Right lobe of liver (tissue), 6 donors: ENCODE results near the gene RINL. TPM values are rescaled to one million over a fixed set of nuclear protein-coding genes. Genes with fewer than 3 reads are reported as not detected.
A peak's percentile ranks its signal among the peaks of the same experiment; 100 is the strongest.
"Not testable (repeated sequence)": the region's sequence is repeated elsewhere in the genome, so short reads cannot be mapped to it uniquely, and the experiment has no call there.

ENCODE experiments used
- ATAC-seq, 4 donors: fragments of 200-7000 bp; cut with Tn5 transposase; one replicate each; pipeline ENCODE4 v1.9.1; 2020; ENCODE audit warnings: mild to moderate bottlenecking in 4 of 4, moderate library complexity in 4 of 4
- DNase-seq, 3 donors: peaks; one replicate each; pipeline ENCODE4 v3.0.0-alpha.2; 2020
- H3K27ac ChIP-seq, 3 donors: fragments of 200-600 bp; one replicate each; pipeline ENCODE4 v1.8.0; 2022
- H3K27me3 ChIP-seq, 2 donors: fragments of 200-600 bp; one replicate each; pipeline ENCODE4 v1.8.0; 2022
- H3K36me3 ChIP-seq, 4 donors: fragments of 200-600 bp; sonication (generic) in 1 of 4; one replicate each; pipeline versions ENCODE4 v1.5.1 to v1.8.0; 2017 to 2022; ENCODE audit warnings: control low read depth in 1 of 4
- H3K4me1 ChIP-seq, 4 donors: fragments of 200-600 bp; sonication (generic) in 1 of 4; one replicate each; pipeline versions ENCODE4 v1.5.1 to v1.8.0; 2017 to 2022; ENCODE audit warnings: control low read depth in 1 of 4
- H3K4me3 ChIP-seq, 3 donors: fragments of 200-600 bp; one replicate each; pipeline ENCODE4 v1.8.0; 2022
- H3K9me3 ChIP-seq, 4 donors: fragments of 200-600 bp; sonication (generic) in 1 of 4; one replicate each; pipeline versions ENCODE4 v1.5.1 to v1.8.0; 2017 to 2022; ENCODE audit warnings: control low read depth in 1 of 4
- POLR2A ChIP-seq: fragments of 450-650 bp; IDR thresholded peaks from one replicate; pipeline ENCODE4 v1.6.1; 2017; ENCODE audit warnings: antibody characterized with exemption, mild to moderate bottlenecking
- WGBS: methylation state at CpG from one replicate; pipeline ENCODE4 v1.1.6; 2018; ENCODE audit warnings: low coverage, low lambda C conversion rate; ENCODE audit not compliant: insufficient coverage; ENCODE audit errors: missing lambda C conversion rate; 5-methylcytosine and 5-hydroxymethylcytosine counted together
- intact Hi-C, 2 donors: fragments of 100-400 bp; cut with DNase I; formaldehyde crosslinking; loops; one replicate each; pipeline versions ENCODE4 v1.11.2 to v1.14.1; 2022
- total RNA-seq, 6 experiments: library from RNA; depleted of rRNA in 2 of 6; stranded (reverse); fragments of >200 nt in 2 of 6; fragmentation: NEBNext Ultra II Directional in 3 of 6; extraction: Animal tissue kit (Norgen Biotek cat#: 25700) in 3 of 6; gene quantifications; one replicate each; pipeline versions ENCODE4 v1.1.0 to v1.2.4, GENCODE V29; 2016 to 2023
- TF ChIP-seq, protein P1 (sequence below), 4 donors: fragments of 200-600 bp in 3 of 4; fragments of 450-650 bp in 1 of 4; IDR thresholded peaks; one replicate each; pipeline versions ENCODE4 v1.5.1 to v1.8.0; 2016 to 2022; ENCODE audit warnings: antibody characterized with exemption in 4 of 4, mild to moderate bottlenecking in 2 of 4
- donor health status: DM: no; HTN: yes; CAD: no.
- donor health status: DM: no; HTN: no; CAD: no.
- donor health status: DM: no; HTN: no; CAD: no.
- donor health status: DM: no; HTN: yes; CAD: no.
- donor health status: DM: no; HTN: yes; CAD: no.

Gene RINL
- total RNA-seq, 6 experiments from 2014 or later = 3.3 to 13.8 (median 5.5) TPM

DNA sequence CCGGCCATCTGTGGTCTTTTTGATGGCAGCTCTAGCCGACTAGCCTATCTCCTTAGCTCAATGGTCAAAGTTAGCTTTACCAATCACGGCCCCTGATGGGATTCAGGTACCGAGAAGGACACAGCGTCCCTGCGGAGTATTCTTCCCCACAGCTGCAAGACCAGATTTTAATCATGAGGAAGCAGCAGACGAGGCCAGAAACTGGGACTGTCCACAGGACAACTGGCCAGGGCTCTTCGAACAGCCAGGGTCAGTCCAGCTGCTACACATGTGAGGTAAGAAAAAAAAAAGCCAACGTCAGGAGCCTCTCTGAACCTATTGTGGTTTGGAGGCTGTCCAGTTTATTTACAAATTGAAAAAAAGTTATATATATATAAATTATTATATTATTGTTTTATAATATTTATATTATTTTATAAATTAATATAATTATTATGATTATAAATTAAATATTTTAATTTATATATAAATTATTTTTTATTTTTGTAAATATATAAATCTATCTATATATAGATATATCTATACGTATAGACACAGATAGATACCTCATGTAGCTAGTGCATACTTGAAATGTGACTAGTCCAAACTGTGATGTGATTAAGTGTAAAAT, 10.8 kb downstream of the RINL start:
- DNase-seq = no peak
- H3K4me3 ChIP-seq = no peak overlapping the region
- peaks cover 0 to 34% (median 2%) of the 10 kb centered on the region in 4 donors for H3K4me1 ChIP-seq
- WGBS = 83% methylated on average over 10 of the region's 10 CpGs
- no peaks in the 10 kb centered on the region for H3K36me3 ChIP-seq
- no peak overlapping the region for H3K27ac ChIP-seq
- H3K9me3 ChIP-seq = no peaks in the 10 kb centered on the region
- no peak for TF ChIP-seq POLR2A
- TF ChIP-seq, protein P1, sequence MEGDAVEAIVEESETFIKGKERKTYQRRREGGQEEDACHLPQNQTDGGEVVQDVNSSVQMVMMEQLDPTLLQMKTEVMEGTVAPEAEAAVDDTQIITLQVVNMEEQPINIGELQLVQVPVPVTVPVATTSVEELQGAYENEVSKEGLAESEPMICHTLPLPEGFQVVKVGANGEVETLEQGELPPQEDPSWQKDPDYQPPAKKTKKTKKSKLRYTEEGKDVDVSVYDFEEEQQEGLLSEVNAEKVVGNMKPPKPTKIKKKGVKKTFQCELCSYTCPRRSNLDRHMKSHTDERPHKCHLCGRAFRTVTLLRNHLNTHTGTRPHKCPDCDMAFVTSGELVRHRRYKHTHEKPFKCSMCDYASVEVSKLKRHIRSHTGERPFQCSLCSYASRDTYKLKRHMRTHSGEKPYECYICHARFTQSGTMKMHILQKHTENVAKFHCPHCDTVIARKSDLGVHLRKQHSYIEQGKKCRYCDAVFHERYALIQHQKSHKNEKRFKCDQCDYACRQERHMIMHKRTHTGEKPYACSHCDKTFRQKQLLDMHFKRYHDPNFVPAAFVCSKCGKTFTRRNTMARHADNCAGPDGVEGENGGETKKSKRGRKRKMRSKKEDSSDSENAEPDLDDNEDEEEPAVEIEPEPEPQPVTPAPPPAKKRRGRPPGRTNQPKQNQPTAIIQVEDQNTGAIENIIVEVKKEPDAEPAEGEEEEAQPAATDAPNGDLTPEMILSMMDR (IDR thresholded peaks at IDR 0.05) = no peak
- no peak for ATAC-seq
- no peaks in the 10 kb centered on the region for H3K27me3 ChIP-seq
- intact Hi-C loops = no loop called here

DNA sequence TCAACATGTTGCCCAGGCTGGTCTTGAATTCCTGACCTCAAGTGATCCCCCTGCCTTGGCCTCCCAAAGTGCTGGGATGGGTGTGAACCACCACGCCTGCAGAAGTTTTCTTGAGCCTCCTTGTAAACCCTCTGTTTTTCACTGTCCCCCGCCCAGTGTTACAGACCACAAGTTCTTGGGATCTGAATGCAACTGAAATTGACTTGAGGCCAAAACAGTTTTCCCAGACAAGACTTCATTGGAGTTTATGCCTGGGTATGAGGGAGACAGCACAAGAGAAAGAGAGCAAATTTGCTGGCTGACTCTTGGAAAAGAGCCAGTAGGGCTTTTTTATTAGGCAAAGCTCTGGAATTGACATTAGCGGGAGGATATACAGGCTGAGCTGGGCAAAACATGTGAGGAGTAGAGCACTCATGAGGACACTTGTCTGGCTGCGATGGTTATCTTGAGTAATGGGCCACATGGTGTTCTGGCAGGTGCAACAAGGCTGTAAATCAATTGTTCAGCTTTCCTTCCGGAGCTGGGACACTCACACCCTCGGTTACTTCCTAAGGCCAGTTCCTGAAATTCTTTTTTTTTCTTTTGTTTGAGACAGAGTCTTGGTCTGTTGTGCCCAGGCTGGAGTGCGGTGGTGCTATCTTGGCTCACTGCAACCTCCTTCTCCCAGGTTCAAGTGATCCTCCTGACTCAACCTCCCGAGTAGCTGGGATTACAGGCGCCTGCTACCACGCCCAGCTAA, 15.6 kb downstream of the RINL start:
- intact Hi-C loops = no loop called here
- ATAC-seq (peak; percentile 15 to 52 (median 40)), DNase-seq (no peak)
- Histone ChIP-seq H3K36me3 (no peaks in the 10 kb centered on the region), H3K27me3 (no peaks in the 10 kb centered on the region), H3K27ac (no peak overlapping the region), H3K4me3 (no peak overlapping the region), H3K9me3 (no peaks in the 10 kb centered on the region), H3K4me1 (peaks cover 0 to 22% (median 0%) of the 10 kb centered on the region in 4 donors)
- TF ChIP-seq POLR2A = no peak
- TF ChIP-seq, protein P1 (IDR thresholded peaks at IDR 0.05) = no peak
- 54% methylated on average over 10 of the region's 10 CpGs for WGBS

DNA sequence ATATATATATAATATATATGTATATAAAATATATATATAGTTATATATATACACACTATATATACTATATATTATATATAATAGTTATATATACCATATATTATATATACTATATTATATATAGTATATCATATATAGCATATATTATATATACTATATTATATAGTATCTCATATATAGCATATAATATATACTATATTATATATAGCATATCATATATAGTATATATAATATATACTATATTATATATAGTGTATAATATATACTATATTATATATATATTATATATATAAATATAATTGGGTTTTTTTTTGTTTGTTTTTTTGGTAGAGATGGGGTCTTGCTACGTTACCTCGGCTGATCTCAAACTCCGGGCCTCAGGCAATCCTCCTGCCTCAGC, 16.7 kb downstream of the RINL start:
- no peak for DNase-seq
- intact Hi-C loops = no loop called here
- H3K27ac ChIP-seq = no peak overlapping the region
- H3K9me3 ChIP-seq = no peaks in the 10 kb centered on the region
- no peak for ATAC-seq
- H3K4me1 ChIP-seq = peaks cover 0 to 22% (median 0%) of the 10 kb centered on the region in 4 donors
- no peaks in the 10 kb centered on the region for H3K36me3 ChIP-seq
- TF ChIP-seq, protein P1 (IDR thresholded peaks at IDR 0.05) = no peak
- no peak for TF ChIP-seq POLR2A
- no peaks in the 10 kb centered on the region for H3K27me3 ChIP-seq
- 92% methylated on average over 3 of the region's 3 CpGs for WGBS
- no peak overlapping the region for H3K4me3 ChIP-seq

DNA sequence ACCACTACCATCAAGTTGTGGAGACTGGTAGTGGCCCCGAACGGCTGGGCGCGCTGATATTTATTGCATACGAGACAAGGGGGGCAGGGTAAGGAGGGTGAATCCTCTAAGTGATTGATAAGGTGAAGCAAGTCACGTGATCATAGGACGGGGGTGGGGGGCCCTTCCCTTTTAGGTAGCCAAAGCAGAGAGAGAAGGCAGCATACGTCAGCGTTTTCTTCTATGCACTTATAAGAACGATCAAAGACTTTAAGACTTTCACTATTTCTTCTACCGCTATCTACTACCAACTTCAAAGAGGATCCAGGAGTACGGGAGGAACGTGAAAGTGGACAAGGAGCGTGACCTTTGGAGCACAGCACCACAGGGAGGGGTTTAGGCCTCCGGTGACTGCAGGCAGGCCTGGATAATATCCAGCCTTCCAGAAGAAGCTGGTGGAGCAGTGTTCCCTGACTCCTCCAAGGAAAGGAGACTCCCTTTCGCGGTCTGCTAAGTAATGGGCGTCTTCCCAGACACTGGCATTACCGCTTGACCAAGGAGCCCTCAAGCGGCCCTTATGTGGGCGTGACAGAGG, 18.4 kb downstream of the RINL start:
- DNase-seq, H3K36me3 ChIP-seq, H3K27ac ChIP-seq, H3K27me3 ChIP-seq, intact Hi-C loops, H3K9me3 ChIP-seq, ATAC-seq, H3K4me3 ChIP-seq: not testable (repeated sequence)
- peaks cover 0 to 16% (median 0%) of the 10 kb centered on the region in 4 donors for H3K4me1 ChIP-seq
- WGBS = 48% methylated on average over 11 of the region's 21 CpGs

DNA sequence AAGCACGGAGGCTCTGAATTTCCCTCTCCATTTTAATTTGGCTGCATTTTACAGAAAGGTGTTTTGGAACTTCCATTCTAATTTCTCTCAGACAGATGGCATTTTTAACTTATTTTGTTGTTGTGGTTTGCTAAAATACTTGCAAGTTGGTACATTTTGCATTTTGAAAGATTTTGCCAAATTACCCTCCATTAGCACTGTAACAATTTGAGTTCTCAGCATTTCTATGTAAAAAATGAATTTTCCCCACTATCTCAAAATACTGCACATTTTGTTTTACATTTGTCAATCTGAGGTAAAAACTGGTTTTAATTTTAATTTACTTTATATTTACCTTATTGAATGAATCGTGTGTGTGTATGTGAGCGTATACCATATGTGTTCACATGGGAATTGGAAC, 21.3 kb downstream of the RINL start:
- H3K4me3 ChIP-seq = no peak overlapping the region
- TF ChIP-seq, protein P1 (IDR thresholded peaks at IDR 0.05) = no peak
- no peak for TF ChIP-seq POLR2A
- DNase-seq (no peak), ATAC-seq (no peak)
- no peak overlapping the region for H3K27ac ChIP-seq
- H3K27me3 ChIP-seq = no peaks in the 10 kb centered on the region
- 76% methylated on average over 3 of the region's 3 CpGs for WGBS
- no peaks in the 10 kb centered on the region for H3K36me3 ChIP-seq
- intact Hi-C loops = no loop called here
- peaks cover 0 to 2% (median 0%) of the 10 kb centered on the region in 4 donors for H3K4me1 ChIP-seq
- H3K9me3 ChIP-seq = no peaks in the 10 kb centered on the region

DNA sequence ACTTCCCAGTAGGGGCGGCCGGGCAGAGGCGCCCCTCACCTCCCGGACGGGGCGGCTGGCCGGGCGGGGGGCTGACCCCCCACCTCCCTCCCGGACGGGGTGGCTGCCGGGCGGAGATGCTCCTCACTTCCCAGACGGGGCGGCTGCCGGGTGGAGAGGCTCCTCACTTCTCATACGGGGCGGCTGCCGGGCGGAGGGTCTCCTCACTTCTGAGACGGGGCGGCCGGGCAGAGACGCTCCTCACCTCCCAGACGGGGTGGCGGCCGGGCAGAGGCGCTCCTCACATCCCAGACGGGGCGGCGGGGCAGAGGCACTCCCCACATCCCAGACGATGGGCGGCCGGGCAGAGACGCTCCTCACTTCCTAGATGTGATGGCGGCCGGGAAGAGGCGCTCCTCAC, 22.3 kb downstream of the RINL start:
- H3K9me3 ChIP-seq, H3K4me1 ChIP-seq, H3K36me3 ChIP-seq, DNase-seq, intact Hi-C loops, H3K4me3 ChIP-seq, ATAC-seq, H3K27me3 ChIP-seq, H3K27ac ChIP-seq: not testable (repeated sequence)
- no CpG with 5 or more reads among the region's 37 CpGs for WGBS

DNA sequence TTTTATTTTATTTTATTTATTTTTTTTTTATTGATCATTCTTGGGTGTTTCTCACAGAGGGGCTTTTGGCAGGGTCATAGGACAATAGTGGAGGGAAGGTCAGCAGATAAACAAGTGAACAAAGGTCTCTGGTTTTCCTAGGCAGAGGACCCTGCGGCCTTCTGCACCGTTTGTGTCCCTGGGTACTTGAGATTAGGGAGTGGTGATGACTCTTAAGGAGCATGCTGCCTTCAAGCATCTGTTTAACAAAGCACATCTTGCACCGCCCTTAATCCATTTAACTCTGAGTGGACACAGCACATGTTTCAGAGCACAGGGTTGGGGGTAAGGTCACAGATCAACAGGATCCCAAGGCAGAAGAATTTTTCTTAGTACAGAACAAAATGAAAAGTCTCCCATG, 23.1 kb downstream of the RINL start:
- H3K27me3 ChIP-seq, H3K4me3 ChIP-seq, H3K9me3 ChIP-seq, ATAC-seq, H3K36me3 ChIP-seq, H3K4me1 ChIP-seq, intact Hi-C loops, H3K27ac ChIP-seq, DNase-seq: not testable (repeated sequence)
- 60% methylated on average over 3 of the region's 3 CpGs for WGBS
